ENCODE data around the gene ANKRD12.

ANKRD12 gene

DNA sequence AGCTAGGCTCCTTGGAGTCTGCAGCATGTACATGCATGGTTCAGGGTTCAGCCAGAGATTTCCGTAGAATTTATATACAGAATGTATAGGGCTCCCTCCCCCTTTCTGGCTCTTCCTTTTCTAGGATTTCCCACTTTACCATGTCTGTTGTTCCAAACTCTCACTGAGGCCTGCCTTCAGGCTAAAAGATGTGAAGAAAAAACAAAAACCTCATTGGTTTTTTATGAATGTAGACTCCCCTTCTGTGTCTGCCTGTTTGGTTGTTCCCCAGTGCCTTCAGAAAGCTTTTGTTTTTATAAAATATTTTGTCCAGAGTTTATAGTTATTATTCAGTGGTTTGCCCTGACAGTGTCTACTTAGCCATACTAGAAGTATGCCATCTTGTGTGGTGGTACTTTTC lies 30.5 kb upstream of the ANKRD12 start:
- DNase-seq (ENCODE audit: low spot score) (no peak), FAIRE-seq (no peak)

DNA sequence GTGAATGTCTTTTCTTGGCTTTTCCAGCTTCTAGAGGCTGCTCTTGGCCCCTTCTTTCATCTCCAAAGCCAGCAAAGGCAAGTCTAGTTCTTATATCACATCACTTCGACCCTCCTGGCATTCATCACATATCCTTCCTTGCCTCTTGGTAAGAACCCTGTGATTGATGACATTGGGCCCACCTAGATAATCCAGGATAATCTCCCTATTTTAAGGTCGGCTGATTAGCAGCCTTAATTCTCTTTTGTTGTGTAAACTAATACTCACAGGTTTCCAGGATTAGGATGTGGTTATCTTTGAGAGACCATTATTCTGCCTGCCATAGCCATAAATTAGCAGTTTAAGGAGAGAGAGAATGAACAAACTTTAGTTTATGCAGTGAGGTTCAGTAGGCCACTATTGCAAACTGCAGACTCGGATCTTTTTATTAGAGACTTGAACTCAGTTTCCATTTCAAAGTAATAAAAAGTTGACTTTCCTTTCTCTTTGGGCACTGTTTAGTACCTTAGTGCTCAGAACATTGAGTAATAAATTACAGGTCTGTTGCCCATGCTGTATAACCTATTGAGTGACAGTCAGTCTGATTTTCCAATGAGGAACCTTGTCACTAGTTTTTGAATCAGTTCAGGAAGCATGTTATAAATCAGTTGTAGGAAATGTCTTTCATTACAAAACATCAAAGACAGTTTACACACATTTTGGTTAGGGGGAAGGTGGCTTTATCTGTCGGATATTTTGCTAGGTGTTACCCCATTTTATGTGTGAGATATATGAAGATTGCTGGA lies 29.6 kb upstream of the ANKRD12 start:
- no peak for FAIRE-seq
- no peak for DNase-seq (ENCODE audit: low spot score)

GRCh38 chr18:9108911-9109310 lies 27.7 kb upstream of the ANKRD12 start:
- FAIRE-seq: no peak

GRCh38 chr18:9109523-9109922 lies 27.1 kb upstream of the ANKRD12 start:
- no peak for FAIRE-seq
- no peak for DNase-seq (ENCODE audit: low spot score)

More at GRCh38 chr18:9108911-9109310, 27.7 kb upstream of the ANKRD12 start:
- no peak for DNase-seq (ENCODE audit: low spot score)

DNA sequence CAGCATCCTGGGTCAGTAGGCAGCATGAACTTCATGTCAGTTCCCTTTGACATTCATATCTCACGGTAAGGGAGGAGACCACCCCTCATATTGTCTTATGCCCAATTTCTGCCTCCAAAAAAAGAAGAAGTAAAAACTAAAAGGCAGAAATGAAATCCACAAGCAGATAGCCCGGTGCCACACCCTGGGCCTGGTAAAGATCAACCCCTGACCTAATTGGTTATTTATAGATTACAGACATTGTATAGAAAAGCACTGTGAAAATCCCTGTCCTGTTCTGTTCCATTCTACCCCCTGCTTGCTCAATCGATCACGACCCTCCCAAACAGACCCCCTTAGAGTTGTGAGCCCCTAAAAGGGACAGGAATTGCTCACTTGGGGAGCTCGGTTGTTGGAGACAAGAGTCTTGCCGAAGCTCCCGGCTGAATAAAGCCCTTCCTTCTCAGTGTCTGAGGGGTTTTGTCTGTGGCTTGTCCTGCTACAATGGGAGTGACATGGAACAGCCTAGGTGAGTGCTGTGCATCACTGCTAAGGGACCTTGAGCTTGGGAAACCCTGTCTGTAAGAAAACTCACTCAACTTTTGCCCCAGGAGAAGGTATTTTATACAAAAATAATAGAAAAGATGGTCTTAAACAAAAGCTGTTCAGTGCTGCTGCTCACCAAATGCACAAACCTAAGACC lies 23.0 kb upstream of the ANKRD12 start:
- no peak for DNase-seq (ENCODE audit: low spot score)
- no peak for FAIRE-seq

DNA sequence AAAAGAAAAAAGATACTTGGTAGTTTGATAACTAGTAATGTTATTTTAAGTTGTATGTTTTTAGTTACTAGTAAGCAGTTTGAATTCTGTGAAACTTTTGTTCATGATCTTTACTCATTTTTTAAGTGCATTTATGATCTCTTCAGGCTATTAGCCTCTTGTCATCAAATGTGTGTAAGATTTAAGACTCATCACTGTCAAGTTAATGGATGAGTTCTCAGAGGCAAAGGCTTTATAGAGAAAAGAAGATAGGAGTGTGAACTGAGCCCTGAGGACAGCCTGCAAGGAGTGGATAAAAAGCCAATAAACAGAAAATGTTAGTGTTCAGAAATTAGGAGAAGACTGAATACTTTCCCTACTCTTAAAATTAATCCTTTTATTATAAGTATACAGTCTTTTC lies 20.6 kb upstream of the ANKRD12 start:
- DNase-seq (ENCODE audit: low spot score) (no peak), FAIRE-seq (no peak)

- DNase-seq (ENCODE audit: low spot score) (no peak), FAIRE-seq (no peak)
Measured at GRCh38 chr18:9117980-9118841, 18.4 kb upstream of the ANKRD12 start.

GRCh38 chr18:9120796-9121195 lies 15.8 kb upstream of the ANKRD12 start:
- no peak for DNase-seq (ENCODE audit: low spot score)
- FAIRE-seq: no peak

- FAIRE-seq (peak; percentile 86), DNase-seq (ENCODE audit: low spot score) (no peak)
Measured at GRCh38 chr18:9123520-9123919, 13.1 kb upstream of the ANKRD12 start.

- FAIRE-seq (no peak), DNase-seq (ENCODE audit: low spot score) (no peak)
Measured at GRCh38 chr18:9124824-9125223, 11.8 kb upstream of the ANKRD12 start.

DNA sequence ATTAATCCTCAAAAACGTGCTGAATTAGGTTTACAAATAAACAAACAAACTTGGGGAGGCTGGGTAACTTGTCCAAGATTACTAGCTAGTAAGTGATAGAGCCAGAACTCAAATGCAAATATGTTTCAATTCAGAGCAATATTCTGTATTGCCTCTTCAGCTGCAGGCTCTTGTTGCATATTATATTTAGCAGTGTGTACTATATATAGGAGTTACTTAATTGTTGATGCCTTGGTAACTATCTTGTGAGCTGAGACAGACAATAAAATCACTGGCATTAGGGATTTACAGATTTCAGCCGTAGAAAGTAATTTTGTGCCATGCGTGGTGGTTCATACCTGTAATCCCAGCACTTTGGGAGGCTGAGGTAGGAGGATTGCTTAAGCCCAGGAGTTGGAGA lies 10.2 kb upstream of the ANKRD12 start:
- no peak for DNase-seq (ENCODE audit: low spot score)
- FAIRE-seq: no peak

DNA sequence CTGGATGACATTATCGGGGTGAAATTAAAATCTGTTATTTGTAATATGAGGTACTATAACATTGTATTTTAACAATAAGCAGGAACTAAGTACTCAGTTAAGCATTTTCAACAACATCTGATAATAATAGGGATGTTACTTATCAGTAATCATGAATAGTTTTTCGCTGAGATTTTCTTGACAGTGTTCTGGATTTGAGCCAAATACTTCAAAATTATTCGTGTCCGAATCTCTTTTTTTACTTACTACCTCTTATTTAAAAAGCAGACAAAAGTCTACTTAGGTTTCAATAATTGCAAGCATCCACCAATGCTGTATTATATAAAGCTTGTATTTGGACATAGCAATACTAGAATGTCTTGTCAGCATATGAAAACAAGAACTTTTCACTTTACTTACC lies 6.4 kb upstream of the ANKRD12 start:
- DNase-seq (ENCODE audit: low spot score) (no peak), FAIRE-seq (no peak)

DNA sequence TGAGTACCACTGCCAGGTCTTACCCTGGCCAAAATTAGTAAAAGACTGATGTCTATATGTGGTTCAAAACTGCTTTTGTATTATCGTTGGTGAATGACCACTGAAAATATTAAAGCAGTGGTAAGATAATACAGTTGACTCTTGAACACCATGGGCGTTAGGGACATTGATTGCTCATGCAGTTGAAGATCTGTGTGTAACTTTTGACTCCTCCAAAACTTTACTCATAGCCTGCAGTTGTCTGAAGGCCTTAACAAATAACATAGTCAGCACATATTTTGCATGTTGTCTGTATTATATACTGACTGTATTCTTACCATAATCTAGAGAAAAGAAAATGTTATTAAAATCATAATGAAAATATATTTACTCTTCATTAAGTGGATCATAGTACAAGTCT lies 5.8 kb upstream of the ANKRD12 start:
- FAIRE-seq: no peak
- DNase-seq (ENCODE audit: low spot score): no peak

- no peak for DNase-seq (ENCODE audit: low spot score)
- FAIRE-seq: no peak
Measured at GRCh38 chr18:9132628-9133027, 4.0 kb upstream of the ANKRD12 start.

- no peak for DNase-seq (ENCODE audit: low spot score)
- FAIRE-seq: no peak
Measured at GRCh38 chr18:9133225-9133624, 3.4 kb upstream of the ANKRD12 start.

GRCh38 chr18:9135081-9135911 lies 1.3 kb upstream of the ANKRD12 start:
- DNase-seq (ENCODE audit: low spot score): no peak
- FAIRE-seq: no peak

DNA sequence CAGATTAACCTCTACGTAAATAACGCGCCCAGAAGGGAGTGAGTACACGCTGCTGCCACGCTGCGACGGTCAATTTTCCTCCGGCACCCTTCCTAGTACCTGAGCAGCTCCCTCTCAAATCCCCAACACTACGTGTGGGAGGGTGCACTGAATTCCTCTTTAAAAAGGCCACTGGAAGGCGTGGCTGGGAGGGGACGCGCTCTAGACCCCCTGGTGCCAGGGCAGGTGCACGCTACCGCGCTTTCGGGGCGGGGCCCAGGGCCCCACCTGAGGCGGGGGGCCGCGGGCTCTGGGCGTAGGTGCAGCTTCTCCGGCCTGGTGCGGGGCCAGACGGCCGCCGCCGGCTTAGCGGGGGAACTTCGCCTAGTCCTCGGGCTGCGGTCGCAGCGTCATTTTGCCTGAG lies 668 bp upstream of the ANKRD12 start:
- FAIRE-seq: no peak
- DNase-seq (ENCODE audit: low spot score): peak; percentile 65

DNA sequence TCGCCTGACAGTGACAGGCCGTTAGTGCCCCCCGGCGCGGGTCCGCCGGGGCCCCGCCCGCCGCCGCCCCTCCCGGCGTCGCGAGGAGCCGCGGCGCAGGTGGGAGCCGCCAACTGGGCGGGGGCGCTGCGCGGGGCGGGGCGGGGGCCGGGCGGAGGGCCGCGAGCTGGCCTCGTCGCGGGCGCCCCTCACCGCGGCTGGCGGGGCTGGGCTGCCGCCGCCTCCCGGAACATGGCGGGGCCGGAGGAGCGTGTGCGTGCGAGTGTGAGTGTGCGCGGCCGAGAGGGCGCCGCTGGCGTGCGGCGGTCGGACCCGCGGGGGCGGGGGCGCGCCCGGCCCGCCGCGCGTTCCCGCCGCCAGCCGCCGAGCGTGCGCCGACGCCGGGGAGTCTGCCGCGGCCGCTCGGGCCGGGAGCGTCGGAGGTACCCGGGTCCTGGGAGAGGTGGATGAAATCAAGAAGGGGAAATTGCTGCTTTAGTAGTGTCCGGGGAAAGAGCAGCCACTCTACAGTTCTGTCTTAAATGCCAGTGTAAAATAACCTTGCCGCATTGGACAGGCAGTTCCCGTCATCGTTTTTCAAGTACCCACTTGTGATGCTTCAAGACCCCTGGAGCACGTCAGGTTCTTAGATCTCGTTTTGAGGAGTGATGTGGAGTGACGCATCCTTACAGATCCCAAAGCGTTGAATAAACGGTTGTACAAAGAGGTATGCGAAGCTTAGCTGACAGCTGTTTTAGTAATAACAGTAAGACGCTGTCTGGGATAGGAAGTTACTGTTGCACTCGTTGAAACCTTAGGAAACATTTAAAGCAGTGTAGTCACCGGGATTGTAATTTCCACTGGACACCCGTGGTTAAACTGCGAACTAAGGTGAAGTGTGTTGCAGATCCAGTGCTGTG lies 836 bp downstream of the ANKRD12 start:
- peak; percentile 46 for FAIRE-seq
- peak; percentile 92 for DNase-seq (ENCODE audit: low spot score)

- FAIRE-seq: no peak
- no peak for DNase-seq (ENCODE audit: low spot score)
Measured at GRCh38 chr18:9139400-9140039, 2.9 kb downstream of the ANKRD12 start.

DNA sequence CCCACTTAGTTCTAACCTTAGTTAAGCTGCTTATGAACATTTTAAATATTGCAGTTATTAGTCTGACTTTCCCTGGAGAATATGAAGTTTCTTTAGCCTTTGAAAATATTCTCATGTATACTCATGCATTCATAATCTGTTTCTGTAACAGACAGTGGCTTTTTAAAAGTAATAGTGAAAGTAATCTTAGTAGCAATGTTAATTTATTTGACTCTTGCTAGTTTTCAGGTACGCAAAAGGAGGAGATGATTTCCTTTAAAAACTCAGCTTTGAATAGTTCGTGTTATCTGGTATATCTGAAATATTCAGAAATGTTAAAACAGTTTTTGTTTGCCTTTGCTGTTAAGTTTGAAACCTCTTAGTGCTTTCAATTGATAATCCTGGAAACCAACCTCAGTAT lies 3.8 kb downstream of the ANKRD12 start:
- no peak for FAIRE-seq
- DNase-seq (ENCODE audit: low spot score): no peak
